ENCODE data around the gene MARCHF3.

- no peak for TF ChIP-seq CTCF (IDR thresholded peaks at IDR 0.05)
- no peak for TF ChIP-seq CEBPB (IDR thresholded peaks at IDR 0.05)
- TF ChIP-seq POLR2A (IDR thresholded peaks at IDR 0.05; ENCODE audit: low read length) = no peak
Measured at GRCh38 chr5:126949475-126949874, 80.9 kb downstream of the MARCHF3 start.

All from A549 (cell line).